CD4-positive, alpha-beta T cell treated with Interleukin-2 at 100 ng/mL for 4 hours (primary cell): ENCODE data around the gene FRRS1L.
A peak's percentile ranks its signal among the peaks of the same experiment; 100 is the strongest.

Source experiments
- DNase-seq: peaks from one replicate; pipeline ENCODE4 v3.0.0-alpha.2; 2020; ENCODE audit warnings: low spot score

The FRRS1L gene

GRCh38 chr9:109166771-109167601, at the start of gene FRRS1L:
TSS of gene FRRS1L (minus strand) at chr9:109167249. CDS start at chr9:109167138, 111 bp downstream.
- no peak for DNase-seq

GRCh38 chr9:109214414-109214813, 47.4 kb upstream of the FRRS1L start:
- no peak for DNase-seq

- DNase-seq, result no peak
Measured at GRCh38 chr9:109213285-109214121, 46.5 kb upstream of the FRRS1L start.

- no peak for DNase-seq
Measured at GRCh38 chr9:109212768-109213167, 45.7 kb upstream of the FRRS1L start.

GRCh38 chr9:109206670-109207069, 39.6 kb upstream of the FRRS1L start:
- no peak for DNase-seq

- DNase-seq, result no peak
Measured at GRCh38 chr9:109205526-109205925, 38.5 kb upstream of the FRRS1L start.

- no peak for DNase-seq
Measured at GRCh38 chr9:109203761-109204360, 36.8 kb upstream of the FRRS1L start.

GRCh38 chr9:109199676-109200075, 32.6 kb upstream of the FRRS1L start:
- no peak for DNase-seq

- DNase-seq, result peak; percentile 11
Measured at GRCh38 chr9:109198736-109199382, 31.8 kb upstream of the FRRS1L start.

- no peak for DNase-seq
Measured at GRCh38 chr9:109193974-109194556, 27.0 kb upstream of the FRRS1L start.

- no peak for DNase-seq
Measured at GRCh38 chr9:109192732-109193361, 25.8 kb upstream of the FRRS1L start.

GRCh38 chr9:109191746-109192145, 24.7 kb upstream of the FRRS1L start:
- no peak for DNase-seq

GRCh38 chr9:109190151-109190550, 23.1 kb upstream of the FRRS1L start:
- no peak for DNase-seq

- no peak for DNase-seq
Measured at GRCh38 chr9:109186857-109187520, 19.9 kb upstream of the FRRS1L start.

GRCh38 chr9:109182940-109183798, 16.1 kb upstream of the FRRS1L start:
- DNase-seq, result no peak

GRCh38 chr9:109182550-109182939, 15.5 kb upstream of the FRRS1L start:
- no peak for DNase-seq

- peak; percentile 13 for DNase-seq
Measured at GRCh38 chr9:109181284-109181683, 14.2 kb upstream of the FRRS1L start.

- no peak for DNase-seq
Measured at GRCh38 chr9:109179801-109180523, 12.9 kb upstream of the FRRS1L start.

- no peak for DNase-seq
Measured at GRCh38 chr9:109176963-109177362, 9.9 kb upstream of the FRRS1L start.
